ENCODE results near the gene PLET1.

PLET1 gene

GRCh38 chr11:112288021-112288420 is 27.4 kb upstream of the PLET1 start:
- no peak overlapping the region for H3K9ac ChIP-seq (ENCODE audit: low read depth in 1 of 2, low read length in 2 of 2)
- no peak overlapping the region for H3K27ac ChIP-seq (ENCODE audit: low read depth, low read length)
- H3K4me3 ChIP-seq (ENCODE audit: low read depth in 1 of 2, low read length in 2 of 2), result no peak overlapping the region
- no peaks in the 10 kb centered on the region for H3K9me3 ChIP-seq (ENCODE audit: control insufficient read depth in 1 of 2, low read length in 2 of 2)
- H3K36me3 ChIP-seq (ENCODE audit: control insufficient read depth in 1 of 2, insufficient read depth in 2 of 2, low read length in 2 of 2), result no peaks in the 10 kb centered on the region
- H3K4me1 ChIP-seq (ENCODE audit: control insufficient read depth in 1 of 2, insufficient read depth in 2 of 2, low read length in 2 of 2), result peaks cover 4 to 11% of the 10 kb centered on the region in 2 donors
- H3K27me3 ChIP-seq (ENCODE audit: control insufficient read depth in 1 of 2, insufficient read depth in 2 of 2, low read length in 2 of 2), result no peaks in the 10 kb centered on the region

- Histone ChIP-seq H3K36me3 (ENCODE audit: control insufficient read depth in 1 of 2, insufficient read depth in 2 of 2, low read length in 2 of 2) (no peaks in the 10 kb centered on the region), H3K4me1 (ENCODE audit: control insufficient read depth in 1 of 2, insufficient read depth in 2 of 2, low read length in 2 of 2) (peaks cover 4 to 5% of the 10 kb centered on the region in 2 donors), H3K27me3 (ENCODE audit: control insufficient read depth in 1 of 2, insufficient read depth in 2 of 2, low read length in 2 of 2) (no peaks in the 10 kb centered on the region), H3K9ac (ENCODE audit: low read depth in 1 of 2, low read length in 2 of 2) (no peak overlapping the region), H3K9me3 (ENCODE audit: control insufficient read depth in 1 of 2, low read length in 2 of 2) (no peaks in the 10 kb centered on the region), H3K4me3 (ENCODE audit: low read depth in 1 of 2, low read length in 2 of 2) (no peak overlapping the region), H3K27ac (ENCODE audit: low read depth, low read length) (no peak overlapping the region)
These were observed 25.2 kb upstream of the PLET1 start for GRCh38 chr11:112285841-112286311.

- H3K27me3 ChIP-seq (ENCODE audit: control insufficient read depth in 1 of 2, insufficient read depth in 2 of 2, low read length in 2 of 2), result no peaks in the 10 kb centered on the region
- H3K4me3 ChIP-seq (ENCODE audit: low read depth in 1 of 2, low read length in 2 of 2), result no peak overlapping the region
- H3K36me3 ChIP-seq (ENCODE audit: control insufficient read depth in 1 of 2, insufficient read depth in 2 of 2, low read length in 2 of 2), result no peaks in the 10 kb centered on the region
- no peak overlapping the region for H3K9ac ChIP-seq (ENCODE audit: low read depth in 1 of 2, low read length in 2 of 2)
- H3K4me1 ChIP-seq (ENCODE audit: control insufficient read depth in 1 of 2, insufficient read depth in 2 of 2, low read length in 2 of 2), result peaks cover 0 to 5% of the 10 kb centered on the region in 2 donors
- H3K27ac ChIP-seq (ENCODE audit: low read depth, low read length), result no peak overlapping the region
- no peaks in the 10 kb centered on the region for H3K9me3 ChIP-seq (ENCODE audit: control insufficient read depth in 1 of 2, low read length in 2 of 2)
These were observed 21.1 kb upstream of the PLET1 start for GRCh38 chr11:112281726-112282125.

- Histone ChIP-seq H3K36me3 (ENCODE audit: control insufficient read depth in 1 of 2, insufficient read depth in 2 of 2, low read length in 2 of 2) (no peaks in the 10 kb centered on the region), H3K4me3 (ENCODE audit: low read depth in 1 of 2, low read length in 2 of 2) (peak overlapping the region; percentile 71 to 72), H3K27me3 (ENCODE audit: control insufficient read depth in 1 of 2, insufficient read depth in 2 of 2, low read length in 2 of 2) (no peaks in the 10 kb centered on the region), H3K27ac (ENCODE audit: low read depth, low read length) (no peak overlapping the region), H3K9me3 (ENCODE audit: control insufficient read depth in 1 of 2, low read length in 2 of 2) (no peaks in the 10 kb centered on the region), H3K9ac (ENCODE audit: low read depth in 1 of 2, low read length in 2 of 2) (peak overlapping the region; percentile 31 to 45), H3K4me1 (ENCODE audit: control insufficient read depth in 1 of 2, insufficient read depth in 2 of 2, low read length in 2 of 2) (peaks cover 0 to 5% of the 10 kb centered on the region in 2 donors)
These were observed 19.8 kb upstream of the PLET1 start for GRCh38 chr11:112280268-112281126.

GRCh38 chr11:112279901-112280267 is 19.2 kb upstream of the PLET1 start:
- Histone ChIP-seq H3K9ac (ENCODE audit: low read depth in 1 of 2, low read length in 2 of 2) (peak overlapping the region; percentile 31 to 45), H3K27ac (ENCODE audit: low read depth, low read length) (no peak overlapping the region), H3K4me1 (ENCODE audit: control insufficient read depth in 1 of 2, insufficient read depth in 2 of 2, low read length in 2 of 2) (peaks cover 0 to 5% of the 10 kb centered on the region in 2 donors), H3K36me3 (ENCODE audit: control insufficient read depth in 1 of 2, insufficient read depth in 2 of 2, low read length in 2 of 2) (no peaks in the 10 kb centered on the region), H3K9me3 (ENCODE audit: control insufficient read depth in 1 of 2, low read length in 2 of 2) (no peaks in the 10 kb centered on the region), H3K4me3 (ENCODE audit: low read depth in 1 of 2, low read length in 2 of 2) (peak overlapping the region; percentile 71 to 72), H3K27me3 (ENCODE audit: control insufficient read depth in 1 of 2, insufficient read depth in 2 of 2, low read length in 2 of 2) (no peaks in the 10 kb centered on the region)

GRCh38 chr11:112278803-112279202 is 18.1 kb upstream of the PLET1 start:
- H3K9me3 ChIP-seq (ENCODE audit: control insufficient read depth in 1 of 2, low read length in 2 of 2), result no peaks in the 10 kb centered on the region
- no peaks in the 10 kb centered on the region for H3K36me3 ChIP-seq (ENCODE audit: control insufficient read depth in 1 of 2, insufficient read depth in 2 of 2, low read length in 2 of 2)
- H3K27ac ChIP-seq (ENCODE audit: low read depth, low read length), result no peak overlapping the region
- H3K27me3 ChIP-seq (ENCODE audit: control insufficient read depth in 1 of 2, insufficient read depth in 2 of 2, low read length in 2 of 2), result no peaks in the 10 kb centered on the region
- no peak overlapping the region for H3K9ac ChIP-seq (ENCODE audit: low read depth in 1 of 2, low read length in 2 of 2)
- peaks cover 0 to 5% of the 10 kb centered on the region in 2 donors for H3K4me1 ChIP-seq (ENCODE audit: control insufficient read depth in 1 of 2, insufficient read depth in 2 of 2, low read length in 2 of 2)
- H3K4me3 ChIP-seq (ENCODE audit: low read depth in 1 of 2, low read length in 2 of 2), result no peak overlapping the region

GRCh38 chr11:112277941-112278340 is 17.3 kb upstream of the PLET1 start:
- Histone ChIP-seq H3K27me3 (ENCODE audit: control insufficient read depth in 1 of 2, insufficient read depth in 2 of 2, low read length in 2 of 2) (no peaks in the 10 kb centered on the region), H3K36me3 (ENCODE audit: control insufficient read depth in 1 of 2, insufficient read depth in 2 of 2, low read length in 2 of 2) (no peaks in the 10 kb centered on the region), H3K9me3 (ENCODE audit: control insufficient read depth in 1 of 2, low read length in 2 of 2) (no peaks in the 10 kb centered on the region), H3K9ac (ENCODE audit: low read depth in 1 of 2, low read length in 2 of 2) (no peak overlapping the region), H3K4me3 (ENCODE audit: low read depth in 1 of 2, low read length in 2 of 2) (no peak overlapping the region), H3K4me1 (ENCODE audit: control insufficient read depth in 1 of 2, insufficient read depth in 2 of 2, low read length in 2 of 2) (peaks cover 0 to 5% of the 10 kb centered on the region in 2 donors), H3K27ac (ENCODE audit: low read depth, low read length) (no peak overlapping the region)

- Histone ChIP-seq H3K36me3 (ENCODE audit: control insufficient read depth in 1 of 2, insufficient read depth in 2 of 2, low read length in 2 of 2) (no peaks in the 10 kb centered on the region), H3K9ac (ENCODE audit: low read depth in 1 of 2, low read length in 2 of 2) (no peak overlapping the region), H3K27ac (ENCODE audit: low read depth, low read length) (no peak overlapping the region), H3K9me3 (ENCODE audit: control insufficient read depth in 1 of 2, low read length in 2 of 2) (no peaks in the 10 kb centered on the region), H3K27me3 (ENCODE audit: control insufficient read depth in 1 of 2, insufficient read depth in 2 of 2, low read length in 2 of 2) (no peaks in the 10 kb centered on the region), H3K4me3 (ENCODE audit: low read depth in 1 of 2, low read length in 2 of 2) (no peak overlapping the region), H3K4me1 (ENCODE audit: control insufficient read depth in 1 of 2, insufficient read depth in 2 of 2, low read length in 2 of 2) (peaks cover 0 to 5% of the 10 kb centered on the region in 2 donors)
These were observed 16.4 kb upstream of the PLET1 start for GRCh38 chr11:112277029-112277428.

GRCh38 chr11:112274007-112274783 is 13.5 kb upstream of the PLET1 start:
- H3K27ac ChIP-seq (ENCODE audit: low read depth, low read length), result no peak overlapping the region
- H3K27me3 ChIP-seq (ENCODE audit: control insufficient read depth in 1 of 2, insufficient read depth in 2 of 2, low read length in 2 of 2), result no peaks in the 10 kb centered on the region
- H3K9ac ChIP-seq (ENCODE audit: low read depth in 1 of 2, low read length in 2 of 2), result no peak overlapping the region
- H3K36me3 ChIP-seq (ENCODE audit: control insufficient read depth in 1 of 2, insufficient read depth in 2 of 2, low read length in 2 of 2), result no peaks in the 10 kb centered on the region
- H3K9me3 ChIP-seq (ENCODE audit: control insufficient read depth in 1 of 2, low read length in 2 of 2), result no peaks in the 10 kb centered on the region
- H3K4me3 ChIP-seq (ENCODE audit: low read depth in 1 of 2, low read length in 2 of 2), result no peak overlapping the region
- peaks cover 0 to 2% of the 10 kb centered on the region in 2 donors for H3K4me1 ChIP-seq (ENCODE audit: control insufficient read depth in 1 of 2, insufficient read depth in 2 of 2, low read length in 2 of 2)

GRCh38 chr11:112273066-112273465 is 12.4 kb upstream of the PLET1 start:
- H3K9me3 ChIP-seq (ENCODE audit: control insufficient read depth in 1 of 2, low read length in 2 of 2), result no peaks in the 10 kb centered on the region
- no peaks in the 10 kb centered on the region for H3K36me3 ChIP-seq (ENCODE audit: control insufficient read depth in 1 of 2, insufficient read depth in 2 of 2, low read length in 2 of 2)
- no peak overlapping the region for H3K9ac ChIP-seq (ENCODE audit: low read depth in 1 of 2, low read length in 2 of 2)
- H3K4me1 ChIP-seq (ENCODE audit: control insufficient read depth in 1 of 2, insufficient read depth in 2 of 2, low read length in 2 of 2), result peaks cover 0 to 4% of the 10 kb centered on the region in 2 donors
- no peaks in the 10 kb centered on the region for H3K27me3 ChIP-seq (ENCODE audit: control insufficient read depth in 1 of 2, insufficient read depth in 2 of 2, low read length in 2 of 2)
- H3K4me3 ChIP-seq (ENCODE audit: low read depth in 1 of 2, low read length in 2 of 2), result no peak overlapping the region
- H3K27ac ChIP-seq (ENCODE audit: low read depth, low read length), result no peak overlapping the region

All from duodenal mucosa (tissue), 2 donors.